HG03439 (cell line): ENCODE results near the gene NPY4R2.
"Not testable (repeated sequence)": the region's sequence is repeated elsewhere in the genome, so short reads cannot be mapped to it uniquely, and the experiment has no call there.

Experiments
- ATAC-seq: cut with Tn5 transposase; IDR thresholded peaks from one replicate; pipeline ENCODE4 v1.9.1; 2021; ENCODE audit warnings: mild to moderate bottlenecking, moderate library complexity; ENCODE audit not compliant: unreplicated experiment

Gene NPY4R2, protein sequence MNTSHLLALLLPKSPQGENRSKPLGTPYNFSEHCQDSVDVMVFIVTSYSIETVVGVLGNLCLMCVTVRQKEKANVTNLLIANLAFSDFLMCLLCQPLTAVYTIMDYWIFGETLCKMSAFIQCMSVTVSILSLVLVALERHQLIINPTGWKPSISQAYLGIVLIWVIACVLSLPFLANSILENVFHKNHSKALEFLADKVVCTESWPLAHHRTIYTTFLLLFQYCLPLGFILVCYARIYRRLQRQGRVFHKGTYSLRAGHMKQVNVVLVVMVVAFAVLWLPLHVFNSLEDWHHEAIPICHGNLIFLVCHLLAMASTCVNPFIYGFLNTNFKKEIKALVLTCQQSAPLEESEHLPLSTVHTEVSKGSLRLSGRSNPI

DNA sequence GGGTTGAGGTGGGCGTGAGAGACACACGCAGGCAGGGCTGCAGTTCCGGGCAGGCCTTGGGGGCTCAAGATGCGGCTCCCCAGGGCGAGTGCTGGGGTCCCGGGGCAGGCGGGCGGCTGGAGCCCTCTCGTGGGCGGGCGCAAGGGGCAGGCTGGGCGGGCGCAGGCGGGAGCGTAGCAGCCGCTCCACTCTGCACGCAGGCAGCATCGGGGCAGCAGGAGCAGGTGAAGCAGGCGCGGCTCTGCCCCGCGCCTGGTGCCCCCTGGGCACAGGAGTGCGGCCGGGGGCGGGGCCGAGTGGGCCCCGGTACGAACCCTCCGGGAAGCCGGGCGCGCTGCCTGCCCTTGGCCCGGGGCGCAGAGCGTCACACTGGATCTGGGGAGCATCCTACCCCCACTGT, at the start of gene NPY4R2:
Gene NPY4R2 (plus strand): TSS at position 188 of the 400 bp plus-strand sequence. CDS start 3,326 bp downstream, outside the sequence.
- not testable (repeated sequence) for ATAC-seq

DNA sequence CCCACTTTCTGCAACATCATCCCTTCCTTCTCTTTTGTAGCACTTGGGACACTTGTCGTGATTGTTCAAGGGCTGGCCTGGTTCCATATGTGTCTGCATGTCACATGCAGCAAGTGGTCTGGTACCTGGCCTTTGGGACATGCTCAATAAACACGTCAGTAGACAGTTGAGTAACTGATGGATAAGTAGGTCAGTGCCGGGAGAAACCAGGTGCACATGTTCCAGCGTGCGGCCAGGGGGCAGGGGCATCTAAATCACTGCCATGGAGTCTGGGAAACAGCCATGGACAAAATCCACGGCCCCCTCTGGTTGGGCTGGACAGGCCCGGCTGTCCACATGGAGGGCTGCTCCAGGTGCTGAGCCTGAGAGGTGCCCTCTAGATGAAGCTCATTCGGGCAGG, 47.6 kb upstream of the NPY4R2 start:
- ATAC-seq: not testable (repeated sequence)

DNA sequence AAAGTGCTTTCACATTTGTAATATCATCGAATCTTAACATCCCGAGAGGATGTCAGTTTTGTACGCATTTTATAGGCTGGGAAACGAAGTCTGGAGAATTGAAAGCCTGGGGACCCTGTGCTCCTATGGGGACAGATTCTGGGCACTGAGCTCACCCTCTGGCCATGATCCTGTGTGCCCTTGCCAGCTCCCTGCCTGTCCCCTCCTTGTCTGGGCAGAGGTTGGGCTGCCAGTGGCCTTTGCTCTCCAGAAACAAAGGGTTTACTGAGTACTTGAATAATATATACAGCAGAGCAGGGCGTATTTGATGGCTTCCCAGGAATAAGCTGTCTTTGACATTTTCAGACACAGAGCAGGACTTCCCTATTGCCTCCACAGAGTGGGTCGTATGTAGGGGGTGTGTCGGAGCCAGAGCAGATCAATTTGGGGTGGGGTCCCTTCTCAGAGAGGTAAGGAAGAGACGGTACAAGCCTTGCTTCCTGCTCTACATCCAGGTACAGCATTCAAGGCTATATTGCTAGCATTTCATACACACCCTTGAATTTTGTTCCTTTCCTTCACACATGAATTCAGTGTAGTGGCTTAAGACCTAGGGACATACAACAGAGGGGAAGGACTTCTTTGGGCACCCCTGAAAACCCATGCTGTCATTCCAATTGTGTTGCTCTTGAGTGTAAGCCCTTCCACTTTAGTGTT, 46.8 kb upstream of the NPY4R2 start:
- not testable (repeated sequence) for ATAC-seq

DNA sequence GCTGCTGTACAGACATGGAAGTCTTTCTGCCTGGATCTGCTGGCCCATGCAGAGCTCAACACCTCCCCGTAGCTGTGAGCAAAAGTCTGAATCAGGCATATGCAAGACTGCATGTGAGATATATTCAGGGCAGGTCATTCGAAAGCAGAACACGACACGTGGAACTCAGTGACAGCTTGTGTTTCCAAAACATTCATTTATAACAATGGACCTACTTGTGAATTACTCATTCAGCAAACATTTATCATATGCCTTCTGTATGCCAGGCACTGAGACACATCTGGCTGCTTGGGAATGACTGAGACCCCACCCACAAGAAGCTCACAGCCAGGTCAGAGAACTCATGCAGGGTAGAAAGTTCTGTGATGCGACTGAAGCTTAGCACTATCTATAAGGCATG, 46.2 kb upstream of the NPY4R2 start:
- not testable (repeated sequence) for ATAC-seq

DNA sequence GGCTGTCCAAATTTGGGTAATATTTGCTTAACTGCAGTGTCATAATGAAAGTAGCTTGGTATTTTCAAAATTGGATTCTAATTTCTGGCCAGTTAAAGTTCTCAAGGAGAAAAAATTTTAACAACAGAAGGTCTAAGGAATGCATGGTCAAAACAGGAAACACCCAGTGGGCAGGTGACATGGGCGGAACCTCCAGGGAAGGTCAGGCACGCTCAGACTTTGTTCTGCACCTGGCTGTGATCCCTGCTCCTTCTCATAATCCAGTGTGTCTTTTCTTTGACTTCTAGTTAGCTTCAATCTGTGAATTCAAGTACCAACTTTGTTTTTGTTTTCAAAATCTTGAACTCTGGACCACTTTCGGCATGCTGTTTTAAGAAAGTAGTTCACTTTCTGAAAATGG, 34.2 kb upstream of the NPY4R2 start:
- ATAC-seq: not testable (repeated sequence)

DNA sequence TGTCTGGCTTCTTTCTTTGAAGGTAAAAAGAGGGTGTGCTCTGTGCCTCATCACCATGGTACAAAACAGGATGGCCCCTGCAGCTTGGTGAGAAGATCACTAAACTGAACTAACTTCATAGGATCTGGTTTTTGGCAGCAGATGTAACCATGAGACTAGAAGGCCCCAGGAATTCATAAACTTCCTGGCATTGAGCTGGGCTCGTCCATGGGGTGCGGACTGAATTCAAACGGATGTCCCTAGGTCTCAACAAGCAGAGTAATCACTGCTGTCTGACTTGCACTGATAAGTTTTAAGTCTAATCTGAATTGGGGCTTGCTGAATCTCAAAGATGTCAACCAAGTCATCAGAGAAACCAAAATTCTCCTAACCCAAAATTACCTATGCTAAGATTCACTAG, 33.5 kb upstream of the NPY4R2 start:
- ATAC-seq: not testable (repeated sequence)

DNA sequence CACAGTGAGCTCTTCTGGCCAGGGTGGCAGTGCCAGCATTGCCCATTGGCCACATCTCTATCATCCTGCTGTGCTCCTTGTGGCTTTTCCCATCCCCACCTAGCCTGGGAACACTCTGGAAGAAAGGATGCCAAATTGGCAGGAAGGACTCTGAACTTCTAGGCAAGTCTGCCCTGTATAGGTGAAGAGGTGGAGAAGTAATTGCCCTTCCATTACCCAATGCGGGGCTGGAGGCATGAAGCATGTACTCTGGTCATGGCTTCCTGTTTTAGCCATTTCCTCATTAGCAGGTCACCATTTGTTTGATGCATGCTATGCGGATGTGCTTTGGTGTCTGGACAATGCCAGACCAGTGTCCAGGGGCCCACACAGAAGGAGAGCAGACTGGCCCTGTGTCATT, 32.1 kb upstream of the NPY4R2 start:
- not testable (repeated sequence) for ATAC-seq

DNA sequence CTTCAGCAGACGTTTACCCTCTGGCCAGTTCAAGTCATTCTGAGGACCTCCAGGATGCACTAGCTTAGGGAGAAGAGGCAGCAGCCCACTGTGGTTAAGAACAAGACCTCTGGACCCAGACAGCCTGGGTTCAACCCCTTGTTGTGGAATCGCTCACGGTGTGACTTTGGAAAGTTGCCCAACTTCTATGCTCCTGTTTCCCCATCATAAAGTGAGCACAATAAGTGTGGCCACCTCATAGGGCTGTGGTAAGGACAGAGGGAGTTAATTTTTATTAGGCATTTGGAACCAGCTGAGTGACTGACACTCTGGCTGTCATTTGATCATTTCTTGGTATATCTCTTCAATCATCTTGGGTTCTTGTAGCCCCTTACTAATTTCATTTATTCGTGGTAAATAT, 31.6 kb upstream of the NPY4R2 start:
- ATAC-seq: not testable (repeated sequence)

DNA sequence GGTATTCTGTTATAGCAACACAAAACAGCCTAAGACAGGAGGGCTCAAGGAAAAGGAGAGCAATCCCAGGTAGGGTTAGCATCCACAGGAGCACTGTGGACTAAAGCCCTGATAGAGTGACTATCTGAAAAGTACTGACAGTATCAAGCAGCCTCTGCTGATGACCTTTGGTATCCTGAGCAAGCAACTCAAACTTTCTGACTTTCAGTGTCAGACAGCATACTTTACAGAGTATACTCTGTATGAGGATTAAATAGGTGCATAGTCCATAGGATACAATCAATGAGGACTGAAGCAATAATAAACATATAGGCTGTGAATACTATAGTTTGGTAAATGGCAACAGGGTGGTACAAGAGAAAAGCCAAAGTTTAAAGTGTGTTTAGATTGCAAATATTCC, 27.7 kb upstream of the NPY4R2 start:
- not testable (repeated sequence) for ATAC-seq

DNA sequence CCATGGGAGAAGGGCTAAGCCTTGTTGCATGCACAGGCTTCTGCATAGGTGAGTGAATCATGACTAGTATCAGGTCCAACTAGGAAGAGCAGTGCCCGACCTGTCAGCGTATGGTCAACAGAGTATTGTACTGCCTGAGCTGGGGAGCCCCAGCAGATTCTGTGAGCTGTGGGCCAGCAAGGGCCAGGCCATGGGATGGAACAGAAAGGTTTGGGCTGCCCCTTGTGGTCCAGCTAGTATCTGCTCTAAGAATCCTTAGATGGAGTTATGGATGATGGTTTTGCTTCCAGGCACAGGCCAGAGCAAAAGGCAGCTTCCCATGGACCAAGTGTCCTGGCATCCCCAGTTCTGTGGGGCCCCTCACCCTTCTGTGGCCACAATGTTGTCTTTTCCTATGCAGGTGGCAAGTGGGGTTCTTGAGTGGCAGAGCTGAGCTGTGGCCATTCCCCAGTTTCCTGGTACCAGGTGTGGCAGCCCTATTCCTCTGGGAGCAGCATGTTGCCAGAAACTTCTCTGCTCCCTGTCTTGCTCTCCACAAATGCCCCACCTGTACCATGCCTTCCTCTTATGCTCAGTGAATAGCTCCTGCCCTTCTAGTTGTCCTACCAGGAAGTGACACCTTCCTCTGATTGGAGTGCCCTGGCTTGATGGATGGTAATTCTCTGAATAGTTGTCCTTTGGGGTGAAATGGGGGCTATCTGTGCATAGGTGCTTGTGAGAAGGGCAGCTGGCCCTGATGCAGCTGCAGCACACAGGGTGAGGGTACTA, 25.8 kb upstream of the NPY4R2 start:
- ATAC-seq: not testable (repeated sequence)

DNA sequence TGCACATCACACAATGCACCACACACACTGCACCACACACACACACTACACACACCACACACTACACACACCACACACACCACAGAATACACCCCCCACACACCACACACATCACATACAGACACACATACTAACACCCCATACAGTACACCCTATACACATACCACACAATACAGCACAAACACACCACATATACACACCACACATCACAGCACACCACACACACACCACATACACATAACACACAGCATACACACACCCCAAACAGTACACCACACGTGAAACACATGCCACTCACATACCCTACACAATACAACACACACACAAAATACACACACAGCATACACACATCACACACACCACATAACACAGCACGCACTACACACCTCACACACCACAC, 23.9 kb upstream of the NPY4R2 start:
- ATAC-seq: not testable (repeated sequence)

DNA sequence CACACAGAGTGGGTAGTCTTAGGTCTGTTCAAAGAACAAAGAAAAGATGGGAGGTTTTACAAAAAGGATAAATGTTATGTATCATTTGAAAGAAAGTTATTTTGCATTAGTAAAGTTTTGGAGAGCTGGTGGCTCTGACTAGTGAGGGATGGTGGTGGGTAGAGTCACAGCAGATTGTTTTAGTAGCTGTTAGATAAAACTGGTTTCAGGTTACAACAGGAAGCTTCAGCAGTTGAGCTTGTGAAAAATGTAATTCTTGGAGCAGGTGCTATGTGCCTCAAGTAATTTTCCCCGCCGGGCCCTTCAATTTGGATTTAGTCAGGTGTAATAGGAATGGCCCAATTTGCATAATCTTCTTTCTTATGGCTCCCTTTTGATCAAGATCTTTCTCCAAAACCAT, 20.6 kb upstream of the NPY4R2 start:
- ATAC-seq: not testable (repeated sequence)

DNA sequence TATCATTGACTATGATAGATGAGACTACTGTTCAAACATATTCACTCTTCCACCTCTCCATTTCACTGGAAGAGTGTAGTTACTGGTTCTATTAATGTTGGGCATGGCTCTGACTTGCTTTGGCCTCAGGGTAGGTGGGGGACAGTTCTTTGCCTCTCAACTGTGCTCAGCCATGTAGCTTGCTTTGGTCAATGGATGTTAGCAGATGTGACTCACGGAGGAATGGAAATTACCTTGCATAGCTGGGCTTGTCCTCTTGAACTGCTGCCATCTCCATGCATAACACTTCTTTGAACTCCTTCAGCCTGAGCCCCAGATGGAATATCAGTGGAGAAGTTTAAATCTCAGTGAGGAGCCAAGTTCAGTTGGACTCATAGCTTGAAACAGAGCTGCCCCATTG, 9.1 kb upstream of the NPY4R2 start:
- not testable (repeated sequence) for ATAC-seq

DNA sequence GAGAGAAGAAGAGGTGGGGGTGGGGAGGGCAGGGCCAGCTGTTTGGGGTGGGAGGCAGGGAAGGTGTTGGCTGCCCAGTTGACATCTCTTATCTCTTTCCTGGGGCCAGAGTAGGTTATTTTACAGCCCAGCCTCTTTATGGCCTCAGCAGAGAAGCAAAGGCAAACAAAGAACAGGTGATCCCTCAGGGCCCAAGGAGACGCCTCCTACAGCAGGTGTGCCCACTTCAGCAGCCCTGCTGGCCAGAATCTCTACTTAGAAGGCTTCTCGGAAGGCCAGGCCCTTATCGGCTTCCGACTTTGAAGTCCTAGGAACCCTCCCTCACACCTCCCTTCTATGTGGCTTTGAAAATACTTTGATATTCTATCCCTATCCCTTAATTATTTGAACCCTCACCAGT, 8.0 kb upstream of the NPY4R2 start:
- not testable (repeated sequence) for ATAC-seq

DNA sequence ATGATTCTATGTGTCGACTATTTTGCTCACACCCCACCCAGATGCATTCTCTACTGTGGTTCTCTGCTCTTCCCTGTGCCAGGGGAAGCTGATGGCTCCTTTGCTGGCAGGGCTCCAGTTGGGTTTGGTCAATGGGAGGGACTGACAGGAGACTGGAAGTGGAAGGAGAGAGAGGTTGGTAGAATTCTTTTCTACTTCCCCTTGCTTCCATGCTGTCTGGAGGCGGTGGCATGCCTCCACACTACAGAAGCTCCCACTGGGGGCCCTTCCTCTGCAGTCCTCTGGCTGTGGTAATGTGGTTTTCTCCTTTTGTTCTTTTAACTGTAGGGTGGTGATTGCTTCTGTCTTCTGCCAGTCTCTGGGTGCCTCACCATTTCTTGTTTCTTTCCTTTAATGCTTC, 4.4 kb upstream of the NPY4R2 start:
- not testable (repeated sequence) for ATAC-seq

DNA sequence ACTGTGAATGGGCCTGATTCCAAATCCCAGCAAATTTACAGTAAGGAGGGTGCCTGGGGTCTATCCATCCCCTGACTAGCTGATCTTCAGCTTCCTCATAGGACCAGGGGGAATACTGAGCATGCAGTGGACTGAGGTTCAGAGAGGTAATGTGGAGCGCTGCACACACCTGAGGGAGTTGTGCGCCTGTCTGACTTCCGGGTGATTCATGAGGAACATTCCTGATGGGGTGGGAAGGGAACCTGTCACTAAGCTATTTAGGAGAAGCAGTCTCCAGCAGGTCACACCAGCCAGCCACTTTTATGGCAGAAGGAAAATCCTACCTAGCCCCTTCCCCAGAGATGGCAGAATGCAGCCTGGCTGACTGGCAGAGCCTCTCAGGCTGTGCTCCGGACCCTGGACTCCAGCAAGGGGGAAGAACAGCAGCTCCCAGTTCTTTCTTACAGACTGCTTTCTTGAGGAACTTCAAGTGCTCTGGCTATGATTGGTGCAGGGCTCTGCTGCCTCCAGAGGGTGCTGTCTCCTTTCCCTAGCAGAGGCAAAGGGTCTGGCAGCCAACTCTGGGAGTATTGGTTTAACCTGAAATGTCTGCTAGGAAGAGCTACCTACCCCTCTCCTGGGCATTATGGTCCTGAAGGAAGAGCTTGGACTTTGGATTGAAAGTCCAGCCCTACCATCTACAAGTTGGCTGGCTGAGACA, 2.5 kb upstream of the NPY4R2 start:
- ATAC-seq: not testable (repeated sequence)

DNA sequence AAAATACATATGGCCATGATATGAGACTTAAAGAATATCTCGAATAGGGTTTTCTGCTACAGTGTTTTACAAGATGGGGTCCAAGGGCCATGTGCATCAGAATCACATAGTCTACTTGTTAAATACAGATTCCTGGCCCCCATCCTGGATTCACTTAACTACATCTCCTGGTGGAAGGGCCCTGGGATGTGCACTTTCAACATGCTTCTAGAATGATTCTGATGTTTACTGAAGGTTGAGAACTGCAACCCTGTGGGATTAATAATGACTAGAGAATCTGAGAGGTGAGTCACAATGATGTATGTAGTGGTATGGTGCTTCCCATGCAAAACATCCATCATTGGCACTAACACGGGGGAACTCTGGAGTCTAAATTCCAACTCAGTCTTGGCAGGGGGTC, 2.1 kb downstream of the NPY4R2 start:
- not testable (repeated sequence) for ATAC-seq

DNA sequence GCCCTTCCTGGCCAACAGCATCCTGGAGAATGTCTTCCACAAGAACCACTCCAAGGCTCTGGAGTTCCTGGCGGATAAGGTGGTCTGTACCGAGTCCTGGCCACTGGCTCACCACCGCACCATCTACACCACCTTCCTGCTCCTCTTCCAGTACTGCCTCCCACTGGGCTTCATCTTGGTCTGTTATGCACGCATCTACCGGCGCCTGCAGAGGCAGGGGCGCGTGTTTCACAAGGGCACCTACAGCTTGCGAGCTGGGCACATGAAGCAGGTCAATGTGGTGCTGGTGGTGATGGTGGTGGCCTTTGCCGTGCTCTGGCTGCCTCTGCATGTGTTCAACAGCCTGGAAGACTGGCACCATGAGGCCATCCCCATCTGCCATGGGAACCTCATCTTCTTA, 4.0 kb downstream of the NPY4R2 start:
- not testable (repeated sequence) for ATAC-seq

DNA sequence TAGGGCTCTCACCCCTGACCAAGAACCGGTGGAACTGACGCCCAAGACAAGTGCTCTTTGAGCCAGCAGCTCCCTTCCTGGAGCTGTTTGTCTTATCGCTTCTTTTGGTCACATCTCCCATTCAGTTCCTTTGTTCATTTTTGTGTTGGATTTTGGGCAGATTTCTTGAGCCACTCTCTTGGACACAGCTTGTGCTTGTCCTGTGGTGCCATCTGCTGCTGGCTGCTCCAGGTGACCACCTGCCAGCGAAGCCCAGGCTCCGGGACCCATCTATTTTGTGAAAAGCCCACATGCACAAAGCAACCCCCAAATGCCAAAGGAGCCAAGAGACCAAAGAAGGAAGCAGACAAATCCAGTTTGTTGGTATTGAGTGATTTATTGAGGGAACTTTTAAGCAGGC, 6.2 kb downstream of the NPY4R2 start:
- not testable (repeated sequence) for ATAC-seq

DNA sequence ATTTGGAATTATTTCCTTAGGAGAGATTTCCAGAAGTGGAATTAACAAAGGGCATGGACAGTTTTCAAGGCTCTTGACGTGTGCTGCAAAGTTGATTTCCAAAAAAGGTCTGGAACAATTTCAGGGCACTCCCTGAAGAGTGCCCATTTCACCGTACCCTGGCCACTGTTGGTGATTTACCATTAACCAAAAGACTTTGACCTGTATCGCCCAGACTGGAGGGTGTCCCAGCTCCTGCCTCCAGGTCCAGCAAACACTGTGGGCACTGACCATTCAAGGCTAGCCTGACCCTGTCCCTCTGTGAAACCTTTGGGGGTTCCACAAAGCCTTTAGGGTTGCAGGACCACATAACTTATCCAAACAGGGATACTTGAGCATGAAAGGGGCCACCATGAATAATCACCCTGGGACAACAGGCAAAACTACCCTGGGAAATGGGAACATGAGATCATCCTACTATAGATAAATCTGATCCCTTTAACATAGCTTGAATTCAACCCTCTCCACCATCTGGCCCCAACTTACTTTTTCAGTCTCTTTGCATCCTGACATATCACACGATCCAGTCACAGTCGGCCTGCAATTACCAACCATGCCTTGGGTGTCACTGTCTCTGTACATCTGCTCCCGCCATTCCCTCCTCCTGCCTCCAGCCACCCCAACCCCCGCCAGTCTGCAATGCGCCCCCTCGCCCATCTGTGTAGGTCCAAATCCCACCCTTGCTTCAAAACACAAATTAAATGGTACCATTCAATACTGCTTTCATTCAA, 8.9 kb downstream of the NPY4R2 start:
- not testable (repeated sequence) for ATAC-seq
